HEK293 (cell line): ENCODE measurements around the gene CPEB3.

Source experiments
- CTCF ChIP-seq: fragments of 450-650 bp; formaldehyde crosslinking; IDR thresholded peaks from 2 replicates; pipeline ENCODE4 v1.5.1; 2016; ENCODE audit warnings: missing biosample characterization, missing genetic modification characterization
- PATZ1 ChIP-seq: fragments of 450-650 bp; formaldehyde crosslinking; IDR thresholded peaks from 2 replicates; pipeline ENCODE4 v1.5.1; 2016; ENCODE audit warnings: missing biosample characterization, missing genetic modification characterization
- ZBTB44 ChIP-seq: fragments of 450-650 bp; IDR thresholded peaks from 2 replicates; pipeline ENCODE4 v1.5.1; 2018; ENCODE audit warnings: missing biosample characterization, mild to moderate bottlenecking, missing genetic modification characterization
- ZBTB7A ChIP-seq: fragments of 450-650 bp; formaldehyde crosslinking; IDR thresholded peaks from 2 replicates; pipeline ENCODE4 v1.5.1; 2016; ENCODE audit warnings: low read depth, missing biosample characterization, missing genetic modification characterization
- ZNF114 ChIP-seq: fragments of 450-650 bp; formaldehyde crosslinking; IDR thresholded peaks from 2 replicates; pipeline ENCODE4 v1.5.0; 2017; ENCODE audit warnings: missing biosample characterization, missing genetic modification characterization
- ZNF140 ChIP-seq: fragments of 450-650 bp; formaldehyde crosslinking; IDR thresholded peaks from 2 replicates; pipeline ENCODE4 v1.5.1; 2016; ENCODE audit warnings: missing biosample characterization, missing genetic modification characterization
- ZNF707 ChIP-seq: fragments of 450-650 bp; formaldehyde crosslinking; IDR thresholded peaks from 2 replicates; pipeline ENCODE4 v1.5.1; 2016; ENCODE audit warnings: missing biosample characterization, missing genetic modification characterization

GRCh38 chr10:92291616-92291865, 663 bp upstream of the CPEB3 start:
- no peak for TF ChIP-seq CTCF (tag by site-specific recombination)
- no peak for TF ChIP-seq ZNF707 (tag by site-specific recombination)
- TF ChIP-seq PATZ1: no peak; the same call in 1 of the 2 replicates
- TF ChIP-seq ZBTB7A (tag by site-specific recombination): no peak
- no peak for TF ChIP-seq ZBTB44 (tag by site-specific recombination)
- no peak for TF ChIP-seq ZNF114 (tag by site-specific recombination)
- TF ChIP-seq ZNF140 (tag by site-specific recombination): no peak
